ENCODE measurements around the gene HCN1.
"Not testable (repeated sequence)": the region's sequence is repeated elsewhere in the genome, so short reads cannot be mapped to it uniquely, and the experiment has no call there.

DNA sequence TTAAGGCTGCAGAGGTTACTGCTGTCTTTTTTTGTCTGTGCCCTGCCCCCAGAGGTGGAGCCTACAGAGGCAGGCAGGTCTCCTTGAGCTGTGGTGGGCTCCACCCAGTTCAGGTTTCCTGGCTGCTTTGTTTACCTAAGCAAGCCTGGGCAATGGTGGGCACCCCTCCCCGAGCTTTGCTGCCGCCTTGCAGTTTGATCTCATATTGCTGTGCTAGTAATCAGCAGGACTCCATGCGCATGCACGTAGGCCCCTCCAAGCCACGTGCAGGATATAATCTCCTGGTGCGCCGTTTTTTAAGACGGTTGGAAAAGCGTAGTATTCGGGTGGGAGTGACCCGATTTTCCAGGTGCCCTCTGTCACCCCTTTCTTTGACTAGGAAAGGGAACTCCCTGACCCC lies 197.2 kb downstream of the HCN1 start:
- TF ChIP-seq CTCF (IDR thresholded peaks at IDR 0.05); POLR2A (IDR thresholded peaks at IDR 0.05; ENCODE audit: low read depth); POLR2AphosphoS5 (IDR thresholded peaks at IDR 0.05): not testable (repeated sequence)
